ENCODE data around the gene TNRC6B. TPM values are rescaled to one million over a fixed set of nuclear protein-coding genes. Genes with fewer than 3 reads are reported as not detected.

The TNRC6B gene
- total RNA-seq, 1 donor, result 26.4 TPM

- no peaks in the 10 kb centered on the region for H3K79me2 ChIP-seq (ENCODE audit: insufficient read depth, low read length)
- H3K36me3 ChIP-seq (ENCODE audit: insufficient read depth, low read length), result peaks cover 11% of the 10 kb centered on the region
- peaks cover 4% of the 10 kb centered on the region for H3K4me1 ChIP-seq (ENCODE audit: insufficient read depth, low read length)
- no peak overlapping the region for H3K27ac ChIP-seq (ENCODE audit: low read depth, low read length)
- TF ChIP-seq CTCF (IDR thresholded peaks at IDR 0.05; ENCODE audit: extremely low read depth, low read depth, low read length), result no peak
- H3K27me3 ChIP-seq (ENCODE audit: insufficient read depth, low read length), result no peaks in the 10 kb centered on the region
- peaks cover 4% of the 10 kb centered on the region for H4K20me1 ChIP-seq (ENCODE audit: insufficient read depth, low read length)
- H3K9me3 ChIP-seq (ENCODE audit: low read depth, low read length), result no peaks in the 10 kb centered on the region
- H3K4me3 ChIP-seq (ENCODE audit: insufficient read depth, low read length), result no peak overlapping the region
- H3K4me2 ChIP-seq (ENCODE audit: insufficient read depth, low read length), result no peak overlapping the region
- DNase-seq (ENCODE audit: insufficient read length, low spot score, missing footprints), result no peak
- no peak overlapping the region for H2AFZ ChIP-seq (ENCODE audit: low read length)
Observed at GRCh38 chr22:40330086-40330485, 152.4 kb downstream of the TNRC6B start.

- no peaks in the 10 kb centered on the region for H3K79me2 ChIP-seq (ENCODE audit: insufficient read depth, low read length)
Observed at GRCh38 chr22:40330615-40331014, 152.9 kb downstream of the TNRC6B start.

DNA sequence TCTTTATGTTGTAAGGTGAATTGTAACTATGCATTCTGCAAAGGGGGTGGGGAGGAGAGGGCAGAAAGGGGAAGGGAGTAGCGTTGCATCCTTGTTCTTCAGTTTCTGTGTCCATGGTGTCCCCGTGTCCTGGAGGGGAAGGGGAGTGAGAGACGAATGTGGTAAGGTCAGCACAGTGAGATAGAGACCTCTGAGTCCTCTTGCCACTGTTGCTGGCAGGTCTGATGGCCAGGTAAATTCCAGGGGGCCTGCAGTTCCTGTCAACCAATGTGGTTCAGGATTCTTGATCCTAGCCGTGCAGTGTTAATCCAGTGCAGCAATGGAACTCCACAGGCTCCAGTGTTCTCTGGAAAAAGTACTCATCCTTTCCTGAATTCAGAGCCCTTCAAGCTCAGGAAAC, 154.0 kb downstream of the TNRC6B start:
- peaks cover 4% of the 10 kb centered on the region for H4K20me1 ChIP-seq (ENCODE audit: insufficient read depth, low read length)
- no peaks in the 10 kb centered on the region for H3K27me3 ChIP-seq (ENCODE audit: insufficient read depth, low read length)
- H3K27ac ChIP-seq (ENCODE audit: low read depth, low read length), result no peak overlapping the region
- H2AFZ ChIP-seq (ENCODE audit: low read length), result no peak overlapping the region
- no peak for TF ChIP-seq CTCF (IDR thresholded peaks at IDR 0.05; ENCODE audit: extremely low read depth, low read depth, low read length)
- H3K4me3 ChIP-seq (ENCODE audit: insufficient read depth, low read length), result no peak overlapping the region
- peaks cover 7% of the 10 kb centered on the region for H3K36me3 ChIP-seq (ENCODE audit: insufficient read depth, low read length)
- H3K79me2 ChIP-seq (ENCODE audit: insufficient read depth, low read length), result no peaks in the 10 kb centered on the region
- no peak for DNase-seq (ENCODE audit: insufficient read length, low spot score, missing footprints)
- no peaks in the 10 kb centered on the region for H3K9me3 ChIP-seq (ENCODE audit: low read depth, low read length)
- no peak overlapping the region for H3K4me2 ChIP-seq (ENCODE audit: insufficient read depth, low read length)
- peaks cover 4% of the 10 kb centered on the region for H3K4me1 ChIP-seq (ENCODE audit: insufficient read depth, low read length)

More at GRCh38 chr22:40330615-40331014, 152.9 kb downstream of the TNRC6B start:
- DNase-seq (ENCODE audit: insufficient read length, low spot score, missing footprints), result no peak
- H3K4me3 ChIP-seq (ENCODE audit: insufficient read depth, low read length), result no peak overlapping the region
- H2AFZ ChIP-seq (ENCODE audit: low read length), result no peak overlapping the region
- peaks cover 4% of the 10 kb centered on the region for H4K20me1 ChIP-seq (ENCODE audit: insufficient read depth, low read length)
- H3K9me3 ChIP-seq (ENCODE audit: low read depth, low read length), result no peaks in the 10 kb centered on the region
- no peak overlapping the region for H3K27ac ChIP-seq (ENCODE audit: low read depth, low read length)
- TF ChIP-seq CTCF (IDR thresholded peaks at IDR 0.05; ENCODE audit: extremely low read depth, low read depth, low read length), result no peak
- peaks cover 7% of the 10 kb centered on the region for H3K36me3 ChIP-seq (ENCODE audit: insufficient read depth, low read length)
- no peak overlapping the region for H3K4me2 ChIP-seq (ENCODE audit: insufficient read depth, low read length)
- peaks cover 4% of the 10 kb centered on the region for H3K4me1 ChIP-seq (ENCODE audit: insufficient read depth, low read length)
- no peaks in the 10 kb centered on the region for H3K27me3 ChIP-seq (ENCODE audit: insufficient read depth, low read length)

- Histone ChIP-seq H4K20me1 (ENCODE audit: insufficient read depth, low read length) (peaks cover 4% of the 10 kb centered on the region), H3K4me1 (ENCODE audit: insufficient read depth, low read length) (peaks cover 2% of the 10 kb centered on the region), H2AFZ (ENCODE audit: low read length) (no peak overlapping the region), H3K27ac (ENCODE audit: low read depth, low read length) (no peak overlapping the region), H3K79me2 (ENCODE audit: insufficient read depth, low read length) (no peaks in the 10 kb centered on the region), H3K27me3 (ENCODE audit: insufficient read depth, low read length) (no peaks in the 10 kb centered on the region), H3K4me2 (ENCODE audit: insufficient read depth, low read length) (no peak overlapping the region), H3K4me3 (ENCODE audit: insufficient read depth, low read length) (no peak overlapping the region), H3K9me3 (ENCODE audit: low read depth, low read length) (no peaks in the 10 kb centered on the region), H3K36me3 (ENCODE audit: insufficient read depth, low read length) (peaks cover 7% of the 10 kb centered on the region)
- TF ChIP-seq CTCF (IDR thresholded peaks at IDR 0.05; ENCODE audit: extremely low read depth, low read depth, low read length), result no peak
- no peak for DNase-seq (ENCODE audit: insufficient read length, low spot score, missing footprints)
Observed at GRCh38 chr22:40332319-40332781, 154.6 kb downstream of the TNRC6B start.
